Muscle of back (tissue), 11 donors: ENCODE measurements around the gene PEX7. TPM values are rescaled to one million over a fixed set of nuclear protein-coding genes. Genes with fewer than 3 reads are reported as not detected.
"Not testable (repeated sequence)": the region's sequence is repeated elsewhere in the genome, so short reads cannot be mapped to it uniquely, and the experiment has no call there.

Experiments used
- DNase-seq, 3 donors: peaks; one replicate each; pipeline versions ENCODE4 v3.0.0 to v3.0.0-alpha.2; 2013
- polyA plus RNA-seq, 10 donors: library from polyadenylated mRNA; unstranded; fragments of 120-200 nt; gene quantifications; one replicate each; pipeline ENCODE4 v1.2.1, GENCODE V29; 2013; ENCODE audit not compliant: insufficient read length in 10 of 10

Gene PEX7
- polyA plus RNA-seq, 10 donors = 5.7 to 10.0 (median 8.1) TPM

GRCh38 chr6:136789440-136789839 lies 33.0 kb upstream of the PEX7 start:
- not testable (repeated sequence) for DNase-seq

- DNase-seq = no peak
Measured at GRCh38 chr6:136790411-136791295, 31.7 kb upstream of the PEX7 start.

GRCh38 chr6:136791296-136792094 lies 30.9 kb upstream of the PEX7 start:
- DNase-seq = peak in 2 of 3 donors; percentile 48 to 69

- DNase-seq = no peak
Measured at GRCh38 chr6:136792095-136792409, 30.3 kb upstream of the PEX7 start.

- peak; percentile 70 to 89 (median 83) for DNase-seq
Measured at GRCh38 chr6:136792410-136793262, 29.8 kb upstream of the PEX7 start, which contains the start of gene MAP3K5. Gene MAP3K5, minus strand, starts transcription at chr6:136792477. Its CDS starts 320 bp downstream, at chr6:136792157.

- DNase-seq = no peak
Measured at GRCh38 chr6:136793363-136793762, 29.0 kb upstream of the PEX7 start.

GRCh38 chr6:136795386-136795785 lies 27.0 kb upstream of the PEX7 start:
- no peak for DNase-seq

GRCh38 chr6:136795996-136796395 lies 26.4 kb upstream of the PEX7 start:
- DNase-seq = no peak

GRCh38 chr6:136798044-136798443 lies 24.3 kb upstream of the PEX7 start:
- no peak for DNase-seq

- no peak for DNase-seq
Measured at GRCh38 chr6:136801581-136801980, 20.8 kb upstream of the PEX7 start.

- DNase-seq = no peak
Measured at GRCh38 chr6:136803608-136804007, 18.8 kb upstream of the PEX7 start.

- DNase-seq = no peak
Measured at GRCh38 chr6:136809091-136809860, 13.1 kb upstream of the PEX7 start.

- no peak for DNase-seq
Measured at GRCh38 chr6:136811272-136811671, 11.1 kb upstream of the PEX7 start.

- DNase-seq = no peak
Measured at GRCh38 chr6:136812174-136812573, 10.2 kb upstream of the PEX7 start.

- not testable (repeated sequence) for DNase-seq
Measured at GRCh38 chr6:136815608-136816007, 6.8 kb upstream of the PEX7 start.

GRCh38 chr6:136816656-136817055 lies 5.7 kb upstream of the PEX7 start:
- DNase-seq = no peak

- DNase-seq = peak in 2 of 3 donors; percentile 15 to 20
Measured at GRCh38 chr6:136820561-136820960, 1.8 kb upstream of the PEX7 start.

- DNase-seq = peak in 1 of 3 donors; percentile 4
Measured at GRCh38 chr6:136822046-136822375, 381 bp upstream of the PEX7 start.

- no peak for DNase-seq
Measured at GRCh38 chr6:136823128-136823660, 802 bp downstream of the PEX7 start.

GRCh38 chr6:136826216-136826615 lies 3.8 kb downstream of the PEX7 start:
- no peak for DNase-seq
